OCI-LY7 (cell line): ENCODE data around the gene CSNK1G1. TPM values are rescaled to one million over a fixed set of nuclear protein-coding genes. Genes with fewer than 3 reads are reported as not detected.

Experiments
- BruUV-seq: library from RNA; stranded (reverse); fragments of 400-500 nt; replicated peaks from 2 replicates; lab custom pipeline; 2021; lab: Mats Ljungman, UMichigan
- CTCF ChIA-PET: fragments of 300-600 bp; sonication (Branson Sonifier 250); formaldehyde crosslinking; loops from one replicate; lab custom pipeline; 2022; ENCODE audit warnings: antibody characterized with exemption; ENCODE audit not compliant: unreplicated experiment; lab: Charles Lee
- POLR2A ChIA-PET: fragments of 300-600 bp; sonication (Branson Sonifier 250); formaldehyde crosslinking; loops from one replicate; lab custom pipeline; 2022; ENCODE audit warnings: antibody characterized with exemption; lab: Charles Lee
- DNase-seq: peaks from one replicate; pipeline ENCODE4 v3.0.0-alpha.2; 2015; ENCODE audit warnings: low spot score
- H2AFZ ChIP-seq: fragments of 200-600 bp; sonication (generic), shearing (Covaris generic); 2 replicates; pipeline ENCODE4 v1.6.1; 2014; ENCODE audit warnings: mild to moderate bottlenecking, antibody characterized with exemption, low read length, moderate library complexity
- H3K27ac ChIP-seq: fragments of 200-600 bp; sonication (generic); 2 replicates; pipeline ENCODE4 v1.5.1; 2014; ENCODE audit warnings: mixed run types, low read depth, mild to moderate bottlenecking, moderate library complexity, low read length, inconsistent platforms; ENCODE audit not compliant: poor library complexity, severe bottlenecking
- H3K36me3 ChIP-seq: fragments of 200-600 bp; sonication (generic); 2 replicates; pipeline ENCODE4 v1.6.1; 2014; ENCODE audit warnings: mild to moderate bottlenecking, antibody characterized with exemption, low read length, moderate library complexity, mixed read lengths; ENCODE audit not compliant: insufficient read depth
- H3K4me1 ChIP-seq: fragments of 200-600 bp; sonication (generic); 2 replicates; pipeline ENCODE4 v1.5.1; 2014; ENCODE audit warnings: mild to moderate bottlenecking, low read length; ENCODE audit not compliant: insufficient read depth, poor library complexity, severe bottlenecking
- H3K4me2 ChIP-seq: fragments of 200-600 bp; sonication (generic); 2 replicates; pipeline ENCODE4 v1.6.1; 2014; ENCODE audit warnings: mild to moderate bottlenecking, low read length
- H3K4me3 ChIP-seq: fragments of 200-600 bp; sonication (generic); 2 replicates; pipeline ENCODE4 v1.5.1; 2014; ENCODE audit warnings: mild to moderate bottlenecking, low read depth, low read length; ENCODE audit not compliant: poor library complexity, severe bottlenecking
- H3K79me2 ChIP-seq: fragments of 200-600 bp; sonication (generic); 2 replicates; pipeline ENCODE4 v1.6.1; 2016; ENCODE audit warnings: low read depth, mild to moderate bottlenecking, low read length, moderate library complexity, mixed read lengths; ENCODE audit not compliant: insufficient read depth
- H3K9me2 ChIP-seq: fragments of 200-600 bp; sonication (generic); 2 replicates; pipeline ENCODE4 v1.6.1; 2016; ENCODE audit warnings: mild to moderate bottlenecking, low read length, mixed read lengths; ENCODE audit not compliant: insufficient read depth
- H3K9me3 ChIP-seq: fragments of 200-600 bp; sonication (generic); 2 replicates; pipeline ENCODE4 v1.6.1; 2014; ENCODE audit warnings: mild to moderate bottlenecking, mixed run types, low read length, mixed read lengths
- H4K20me1 ChIP-seq: fragments of 200-600 bp; sonication (generic); 2 replicates; pipeline ENCODE4 v1.6.1; 2014; ENCODE audit warnings: mild to moderate bottlenecking, antibody characterized with exemption, low read length, moderate library complexity, mixed read lengths; ENCODE audit not compliant: insufficient read depth
- EZH2phosphoT487 ChIP-seq: fragments of 200-600 bp; sonication (generic); IDR thresholded peaks from 2 replicates; pipeline ENCODE4 v1.6.1; 2018; ENCODE audit warnings: low read depth, borderline replicate concordance, mild to moderate bottlenecking, mixed run types, antibody characterized with exemption, low read length, moderate library complexity, mixed read lengths
- intact Hi-C: fragments of 100-400 bp; cut with micrococcal nuclease; formaldehyde crosslinking; loops from one replicate; pipeline ENCODE4 v1.10.0; 2022; ENCODE audit not compliant: unreplicated experiment
- total RNA-seq, 2 experiments: library from RNA; depleted of rRNA in 1 of 2; stranded (reverse); fragments of >200 nt in 1 of 2; shearing (Covaris generic) in 1 of 2; gene quantifications; 2 replicates each; pipeline ENCODE4 v1.2.3, GENCODE V29; 2014 to 2022
- TF ChIP-seq, protein P1 (sequence below): fragments of 200-600 bp; sonication (generic); conservative IDR thresholded peaks from 2 replicates; pipeline ENCODE4 v1.5.1; 2014; ENCODE audit warnings: mild to moderate bottlenecking, antibody characterized with exemption, low read length, moderate library complexity, mixed read lengths

Gene CSNK1G1
- total RNA-seq, 2 experiments from 2014 or later: 8.8 to 14.1 TPM

GRCh38 chr15:64386291-64386690 lies 30.3 kb upstream of the CSNK1G1 start:
- H3K4me2 ChIP-seq: no peak overlapping the region
- no peaks in the 10 kb centered on the region for H3K9me2 ChIP-seq
- intact Hi-C loops: loop anchor here (2.0 kb wide), 1 partner anchor 223 kb away; the partner anchor contains the start of gene PPIB
- no peak overlapping the region for H2AFZ ChIP-seq
- H3K27ac ChIP-seq: no peak overlapping the region
- H3K79me2 ChIP-seq: peaks cover 17% of the 10 kb centered on the region; the same call in 1 of the 2 replicates
- POLR2A ChIA-PET: no interaction called here
- DNase-seq: no peak
- TF ChIP-seq, protein P1, sequence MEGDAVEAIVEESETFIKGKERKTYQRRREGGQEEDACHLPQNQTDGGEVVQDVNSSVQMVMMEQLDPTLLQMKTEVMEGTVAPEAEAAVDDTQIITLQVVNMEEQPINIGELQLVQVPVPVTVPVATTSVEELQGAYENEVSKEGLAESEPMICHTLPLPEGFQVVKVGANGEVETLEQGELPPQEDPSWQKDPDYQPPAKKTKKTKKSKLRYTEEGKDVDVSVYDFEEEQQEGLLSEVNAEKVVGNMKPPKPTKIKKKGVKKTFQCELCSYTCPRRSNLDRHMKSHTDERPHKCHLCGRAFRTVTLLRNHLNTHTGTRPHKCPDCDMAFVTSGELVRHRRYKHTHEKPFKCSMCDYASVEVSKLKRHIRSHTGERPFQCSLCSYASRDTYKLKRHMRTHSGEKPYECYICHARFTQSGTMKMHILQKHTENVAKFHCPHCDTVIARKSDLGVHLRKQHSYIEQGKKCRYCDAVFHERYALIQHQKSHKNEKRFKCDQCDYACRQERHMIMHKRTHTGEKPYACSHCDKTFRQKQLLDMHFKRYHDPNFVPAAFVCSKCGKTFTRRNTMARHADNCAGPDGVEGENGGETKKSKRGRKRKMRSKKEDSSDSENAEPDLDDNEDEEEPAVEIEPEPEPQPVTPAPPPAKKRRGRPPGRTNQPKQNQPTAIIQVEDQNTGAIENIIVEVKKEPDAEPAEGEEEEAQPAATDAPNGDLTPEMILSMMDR: no peak
- no peak for TF ChIP-seq EZH2phosphoT487
- BruUV-seq: no TSS peak
- CTCF ChIA-PET: no interaction called here
- H3K4me1 ChIP-seq: peaks cover 25% of the 10 kb centered on the region
- no peaks in the 10 kb centered on the region for H3K36me3 ChIP-seq
- H4K20me1 ChIP-seq: no peaks in the 10 kb centered on the region
- H3K9me3 ChIP-seq: no peaks in the 10 kb centered on the region
- H3K4me3 ChIP-seq: no peak overlapping the region

DNA sequence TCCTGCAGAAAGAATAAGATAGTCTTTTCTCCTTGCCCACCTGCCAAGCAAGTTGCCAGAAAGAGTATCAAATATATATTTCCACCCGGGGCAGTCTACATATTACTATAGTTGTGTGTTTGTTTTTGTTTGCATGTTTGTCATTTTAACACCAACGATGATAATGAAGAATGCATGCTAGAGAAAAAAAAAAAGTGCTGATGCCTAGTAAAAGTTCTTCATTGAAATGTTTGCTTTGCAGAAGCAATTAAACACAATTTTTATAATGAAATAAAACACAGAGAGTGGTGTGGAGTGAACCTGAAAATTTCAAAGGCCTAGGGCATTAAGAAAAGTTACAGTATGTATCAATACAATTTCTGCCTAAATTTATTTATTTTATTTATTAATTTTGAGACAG lies 27.8 kb upstream of the CSNK1G1 start:
- H3K4me3 ChIP-seq: no peak overlapping the region
- ChIA-PET POLR2A (no interaction called here), CTCF (no interaction called here)
- no peaks in the 10 kb centered on the region for H3K9me2 ChIP-seq
- H3K4me1 ChIP-seq: peaks cover 34% of the 10 kb centered on the region
- peaks cover 17% of the 10 kb centered on the region for H3K36me3 ChIP-seq
- peaks cover 5% of the 10 kb centered on the region for H4K20me1 ChIP-seq
- H3K79me2 ChIP-seq: peaks cover 34% of the 10 kb centered on the region
- no peaks in the 10 kb centered on the region for H3K9me3 ChIP-seq
- intact Hi-C loops: loop anchor here (5.0 kb wide), 1 partner anchor 291 kb away; the partner anchor contains the start of gene CIAO2A
- H3K4me2 ChIP-seq: no peak overlapping the region
- no peak for DNase-seq
- no TSS peak for BruUV-seq
- H2AFZ ChIP-seq: no peak overlapping the region
- H3K27ac ChIP-seq: no peak overlapping the region
- TF ChIP-seq, protein P1: no peak
- TF ChIP-seq EZH2phosphoT487: no peak

DNA sequence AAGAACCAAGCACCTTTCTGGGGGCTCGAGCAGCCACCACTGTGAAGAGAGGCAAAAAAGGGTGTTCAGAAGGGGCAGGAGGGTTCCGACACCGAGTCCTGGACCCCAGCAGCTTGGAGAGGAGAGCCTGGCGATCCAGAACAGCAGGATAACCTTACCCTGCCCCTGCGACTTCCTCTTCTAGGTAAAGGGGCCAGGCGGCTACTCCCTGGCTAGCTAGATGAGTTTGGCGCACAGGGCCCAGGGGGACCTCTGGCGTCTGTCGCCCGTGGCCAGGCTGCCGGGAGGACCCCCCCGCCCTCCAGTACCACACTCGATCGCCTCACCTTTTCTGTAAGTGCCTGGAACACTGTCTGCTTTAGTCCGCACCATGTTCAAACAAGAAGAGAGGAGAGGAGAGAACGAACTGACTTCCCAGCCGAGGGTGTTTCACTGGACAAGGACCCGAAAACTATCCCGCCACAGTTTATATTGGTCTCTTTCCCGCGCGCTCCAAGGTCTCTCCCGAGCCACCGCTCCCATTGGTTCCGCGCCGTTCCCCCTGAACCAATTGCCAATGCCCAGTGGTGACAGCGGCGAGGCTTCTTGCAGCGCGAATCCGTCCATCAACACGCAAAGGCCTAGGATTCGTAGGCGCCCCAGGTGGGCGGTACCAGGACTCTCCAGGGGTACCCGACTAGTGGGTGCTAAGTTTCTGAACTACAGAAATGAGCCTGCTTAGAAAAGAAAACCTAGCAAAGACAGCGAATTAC lies 25.2 kb upstream of the CSNK1G1 start, which contains the start of gene PCLAF:
PCLAF (minus strand) TSS at position 442 of the 752 bp plus-strand sequence; CDS start at position 372, 70 bp downstream.
- TSS peak; percentile 76 for BruUV-seq
- Histone ChIP-seq H3K79me2 (peaks cover 42% of the 10 kb centered on the region), H3K36me3 (peaks cover 40% of the 10 kb centered on the region), H3K4me1 (peaks cover 21% of the 10 kb centered on the region), H3K4me2 (peak within 1 kb of the TSS; percentile 90), H3K4me3 (peak within 1 kb of the TSS; percentile 94), H3K9me2 (no peaks in the 10 kb centered on the region), H2AFZ (peak within 1 kb of the TSS; percentile 91), H3K27ac (peak within 1 kb of the TSS; percentile 52), H4K20me1 (peaks cover 5% of the 10 kb centered on the region), H3K9me3 (no peaks in the 10 kb centered on the region)
- DNase-seq: peak; percentile 98
- TF ChIP-seq, protein P1: no peak; the same call in 1 of the 2 replicates
- TF ChIP-seq EZH2phosphoT487: no peak
- intact Hi-C loops: loop anchor here (5.0 kb wide), 1 partner anchor 289 kb away; the partner anchor contains the start of gene CIAO2A
- ChIA-PET CTCF (no interaction called here), POLR2A (interaction anchor here (1.1 kb wide), 1 partner anchor 76 kb away, joined by 3 read pairs; no protein-coding TSS in a partner anchor)
